ENCODE data around the gene OVCH1. TPM values are rescaled to one million over a fixed set of nuclear protein-coding genes. Genes with fewer than 3 reads are reported as not detected.

The OVCH1 gene
- total and polyA plus RNA-seq, 9 of the 15 experiments (the other 6 are each of a cell fraction or from before 2014, with no cell fraction given), result not detected

- Histone ChIP-seq H3K9me1 (ENCODE audit: control insufficient read depth, insufficient read depth, low read length) (no peaks in the 10 kb centered on the region), H3K27ac (ENCODE audit: extremely low read depth, low read depth, low read length) (no peak overlapping the region), H3K4me1 (replicated peaks in 1 of 2; ENCODE audit: control insufficient read depth in 2 of 2, insufficient read depth in 2 of 2, low read length in 2 of 2) (no peaks in the 10 kb centered on the region), H3K4me3 (no peak overlapping the region), H3K27me3 (ENCODE audit: control insufficient read depth in 2 of 2, insufficient read depth in 2 of 2, low read length in 2 of 2) (no peaks in the 10 kb centered on the region; a peak in 2 of 5 replicates), H3K36me3 (ENCODE audit: control insufficient read depth, insufficient read depth, low read length) (no peaks in the 10 kb centered on the region), H3K79me2 (ENCODE audit: control insufficient read depth, insufficient read depth, low read length) (no peaks in the 10 kb centered on the region), H3K9me3 (replicated peaks; ENCODE audit: control insufficient read depth, insufficient read depth, low read depth, low read length) (no peaks in the 10 kb centered on the region), H4K20me1 (replicated peaks; ENCODE audit: control insufficient read depth, insufficient read depth, low read length) (no peaks in the 10 kb centered on the region), H2AFZ (ENCODE audit: low read depth, low read length) (no peak overlapping the region), H3K4me2 (ENCODE audit: insufficient read depth, low read length) (no peak overlapping the region), H3K9ac (ENCODE audit: insufficient read depth in 1 of 2, low read depth in 2 of 2, low read length in 2 of 2) (no peak overlapping the region)
- no TSS peak for BruUV-seq (replicated peaks)
- ATAC-seq, result no peak
- TF ChIP-seq TAF7 (tag; IDR thresholded peaks at IDR 0.05) (no peak), ZNF512 (tag; IDR thresholded peaks at IDR 0.05) (peak; percentile 52; the same call in 1 of the 2 replicates)
- intact Hi-C loops (cut with micrococcal nuclease) (no loop called here), in situ Hi-C loops (cut with MboI) (no loop called here)
- no peak for DNase-seq (ENCODE audit: extremely low read depth in 1 of 4, low spot score in 3 of 4)
- FAIRE-seq, result no peak
- ChIA-PET POLR2A (no interaction called here), CTCF (ENCODE audit: low intra/inter-chr PET ratio) (no interaction called here)
Observed at GRCh38 chr12:29402437-29402836, 95.0 kb downstream of the OVCH1 start.

GRCh38 chr12:29398495-29398894 is 99.0 kb downstream of the OVCH1 start:
- no peak for FAIRE-seq
- CTCF ChIA-PET (ENCODE audit: low intra/inter-chr PET ratio), result no interaction called here
- Histone ChIP-seq H3K36me3 (ENCODE audit: control insufficient read depth, insufficient read depth, low read length) (no peaks in the 10 kb centered on the region), H2AFZ (ENCODE audit: low read depth, low read length) (no peak overlapping the region), H3K4me3 (no peak overlapping the region), H3K9ac (ENCODE audit: insufficient read depth in 1 of 2, low read depth in 2 of 2, low read length in 2 of 2) (no peak overlapping the region), H4K20me1 (replicated peaks; ENCODE audit: control insufficient read depth, insufficient read depth, low read length) (no peaks in the 10 kb centered on the region), H3K27me3 (ENCODE audit: control insufficient read depth in 2 of 2, insufficient read depth in 2 of 2, low read length in 2 of 2) (no peaks in the 10 kb centered on the region; a peak in 1 of 5 replicates), H3K79me2 (ENCODE audit: control insufficient read depth, insufficient read depth, low read length) (no peaks in the 10 kb centered on the region), H3K9me3 (replicated peaks; ENCODE audit: control insufficient read depth, insufficient read depth, low read depth, low read length) (no peaks in the 10 kb centered on the region), H3K4me1 (replicated peaks in 1 of 2; ENCODE audit: control insufficient read depth in 2 of 2, insufficient read depth in 2 of 2, low read length in 2 of 2) (no peaks in the 10 kb centered on the region), H3K27ac (ENCODE audit: extremely low read depth, low read depth, low read length) (no peak overlapping the region), H3K4me2 (ENCODE audit: insufficient read depth, low read length) (no peak overlapping the region), H3K9me1 (ENCODE audit: control insufficient read depth, insufficient read depth, low read length) (no peaks in the 10 kb centered on the region)
- BruUV-seq (replicated peaks), result no TSS peak
- no peak for DNase-seq (ENCODE audit: extremely low read depth in 1 of 4, low spot score in 3 of 4)
- in situ Hi-C loops (cut with MboI) (no loop called here), intact Hi-C loops (cut with micrococcal nuclease) (no loop called here)
- WGBS (ENCODE audit: insufficient coverage, low coverage, missing lambda C conversion rate), result 0% methylated on average over 1 of the region's 1 CpG
- no peak for ATAC-seq
- POLR2A ChIA-PET, result no interaction called here
- TF ChIP-seq NONO (IDR thresholded peaks at IDR 0.05; ENCODE audit: low read depth in 2 of 2, low read length in 1 of 2), result no peak
- TF ChIP-seq ZNF436 (CRISPR knock-in tag; IDR thresholded peaks at IDR 0.05), result no peak
- TF ChIP-seq HOXB6 (CRISPR knock-in tag; IDR thresholded peaks at IDR 0.05; ENCODE audit: borderline replicate concordance), result no peak

Data from K562 (cell line).